Skin epidermis (tissue), 12 donors: ENCODE data around the gene EIF3B.
A peak's percentile ranks its signal among the peaks of the same experiment; 100 is the strongest.
"Not testable (repeated sequence)": the region's sequence is repeated elsewhere in the genome, so short reads cannot be mapped to it uniquely, and the experiment has no call there.

ENCODE experiments used
- H3K27ac ChIP-seq, 21 experiments: fragments of 200-600 bp; sonication (generic) in 11 of 21; one replicate each; pipeline ENCODE4 v1.5.0; 2020; ENCODE audit warnings: mild to moderate bottlenecking in 3 of 21, inconsistent platforms in 2 of 21, moderate library complexity in 2 of 21
- H3K4me3 ChIP-seq, 7 experiments: fragments of 200-600 bp; sonication (generic) in 2 of 7; one replicate each; pipeline ENCODE4 v1.5.0; 2020; ENCODE audit warnings: inconsistent platforms in 2 of 7, mild to moderate bottlenecking in 2 of 7, moderate library complexity in 1 of 7

Gene EIF3B

DNA sequence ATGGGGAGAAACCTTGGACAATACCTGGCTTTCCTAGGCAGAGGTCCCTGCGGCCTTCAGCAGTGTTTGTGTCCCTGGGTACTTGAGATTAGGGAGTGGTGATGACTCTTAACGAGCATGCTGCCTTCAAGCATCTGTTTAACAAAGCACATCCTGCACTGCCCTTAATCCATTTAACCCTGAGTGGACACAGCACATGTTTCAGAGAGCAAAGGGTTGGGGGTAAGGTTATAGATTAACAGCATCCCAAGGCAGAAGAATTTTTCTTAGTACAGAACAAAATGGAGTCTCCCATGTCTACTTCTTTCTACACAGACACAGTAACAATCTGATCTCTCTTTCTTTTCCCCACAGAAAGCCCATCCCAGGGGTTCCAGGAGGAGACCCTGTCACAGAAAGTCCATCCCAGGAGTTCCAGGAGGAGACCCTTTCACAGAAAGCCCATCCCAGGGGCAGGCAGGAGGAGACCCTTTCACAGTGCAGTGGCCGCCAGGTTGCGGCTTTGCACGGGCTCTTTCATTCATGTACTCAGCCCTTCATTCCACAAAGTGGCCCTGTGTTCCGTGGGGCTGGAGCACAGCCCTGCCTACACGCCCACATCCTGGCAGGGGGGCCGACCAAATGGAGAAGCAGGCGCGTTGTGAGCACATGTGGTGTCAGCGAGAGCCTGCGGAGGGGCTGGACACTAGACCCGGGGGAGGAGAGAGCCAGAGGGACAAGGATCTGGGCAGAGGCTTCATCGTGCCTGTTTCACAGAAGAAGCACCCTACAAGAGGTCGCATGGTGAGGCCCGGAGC is 35.6 kb downstream of the EIF3B start:
- H3K27ac ChIP-seq, H3K4me3 ChIP-seq: not testable (repeated sequence)

DNA sequence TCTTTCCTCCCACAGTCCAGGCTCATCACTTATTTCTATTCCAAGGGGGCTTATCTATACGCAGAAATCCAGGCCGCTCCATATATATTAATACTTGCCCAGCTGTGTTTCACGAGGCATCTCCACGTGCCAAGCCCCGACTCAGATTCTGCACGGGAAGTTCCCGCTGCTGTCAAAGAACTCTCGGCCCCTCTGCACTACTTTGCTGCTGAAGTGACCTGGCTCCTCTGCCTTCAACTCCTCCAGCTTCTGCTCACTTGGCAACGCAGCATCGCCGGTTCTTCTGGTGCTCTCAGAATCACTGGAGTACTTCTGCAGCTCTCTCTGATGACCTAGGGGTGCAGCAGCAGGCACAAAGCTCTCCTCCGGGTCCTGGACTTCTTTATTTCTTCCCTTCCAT is 39.1 kb downstream of the EIF3B start:
- no peak overlapping the region for H3K27ac ChIP-seq
- H3K4me3 ChIP-seq: no peak overlapping the region

DNA sequence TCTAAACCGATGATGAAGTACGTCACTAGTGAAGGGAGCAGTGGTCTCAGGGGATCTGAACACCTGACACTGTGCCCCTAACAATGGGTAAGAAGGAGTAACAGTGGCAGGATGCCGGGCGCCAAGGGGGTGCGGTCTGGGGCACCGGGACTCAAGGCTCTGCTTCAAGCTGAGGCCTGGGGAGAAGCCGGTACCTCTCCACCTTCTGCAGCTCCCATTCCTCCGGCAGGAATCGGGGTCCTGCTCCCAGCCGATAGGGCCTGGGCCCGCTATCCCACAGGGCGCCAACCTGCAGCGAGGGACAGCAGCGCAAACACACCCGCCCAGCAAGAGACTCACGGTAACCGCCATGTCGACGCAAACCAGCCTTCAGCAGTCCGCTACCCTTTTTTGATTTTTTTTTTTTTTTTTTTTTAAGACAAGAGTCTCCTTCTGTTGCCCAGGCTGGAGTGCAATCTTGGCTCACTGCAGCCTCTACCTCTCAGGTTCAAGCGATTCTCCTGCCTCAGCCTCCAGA is 40.0 kb downstream of the EIF3B start:
- Histone ChIP-seq H3K27ac (no peak overlapping the region), H3K4me3 (no peak overlapping the region)

DNA sequence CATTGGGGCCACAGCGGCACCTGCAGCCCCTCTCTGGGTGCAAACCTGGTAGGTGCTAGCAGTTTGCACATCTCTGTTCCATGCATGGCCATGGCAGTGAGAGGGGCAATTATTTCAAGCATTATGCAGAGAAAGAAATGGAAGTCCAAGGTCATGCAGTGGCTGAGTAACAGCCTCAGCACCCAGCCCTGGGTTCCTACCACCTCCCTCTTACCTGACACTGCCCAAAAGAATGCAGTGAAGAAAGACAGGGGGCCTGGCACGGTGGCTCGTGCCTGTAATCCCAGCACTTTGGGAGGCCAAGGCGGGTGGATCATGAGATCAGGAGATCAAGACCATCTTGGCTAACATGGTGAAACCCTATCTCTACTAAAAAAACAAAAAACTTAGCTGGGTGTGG is 43.9 kb downstream of the EIF3B start:
- Histone ChIP-seq H3K27ac (no peak overlapping the region), H3K4me3 (no peak overlapping the region)

DNA sequence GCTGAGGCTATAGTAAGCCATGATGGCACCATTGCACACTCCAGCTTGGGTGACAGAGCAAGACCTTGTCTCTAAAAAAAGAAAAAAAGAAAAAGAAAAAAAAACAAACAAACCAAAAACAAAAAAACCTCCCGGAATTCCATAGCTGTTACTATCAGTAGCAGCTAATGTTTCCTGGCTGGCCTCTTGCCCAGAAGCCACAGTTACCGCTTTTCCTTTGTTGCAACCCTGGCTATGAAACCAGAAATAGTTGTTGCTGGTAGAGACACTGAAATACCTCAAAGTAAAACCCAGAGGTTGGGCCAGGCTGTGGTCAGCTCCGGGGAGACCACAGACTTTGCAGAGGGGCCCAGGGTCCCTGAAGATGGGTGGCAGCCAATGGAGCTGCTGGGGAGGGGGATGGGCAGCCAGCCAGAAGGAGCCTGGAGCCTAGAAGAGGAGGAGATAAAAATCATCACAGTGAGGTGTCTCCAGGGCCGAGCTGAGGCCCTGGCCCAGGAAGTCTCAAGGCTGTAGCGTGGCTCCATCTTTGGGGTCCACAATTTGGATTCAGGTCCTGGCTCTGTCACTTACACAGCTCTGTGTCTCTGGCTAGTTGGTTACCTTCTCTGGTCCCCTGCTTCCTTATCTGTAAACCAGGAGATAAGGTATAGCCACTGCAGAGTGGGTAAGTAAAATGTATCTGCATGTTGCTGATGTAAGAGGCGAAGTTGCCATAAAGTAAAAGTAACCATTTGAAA is 45.4 kb downstream of the EIF3B start:
- Histone ChIP-seq H3K4me3 (no peak overlapping the region), H3K27ac (peak overlapping the region in 19 of 21 experiments; percentile 5 to 86 (median 66))

DNA sequence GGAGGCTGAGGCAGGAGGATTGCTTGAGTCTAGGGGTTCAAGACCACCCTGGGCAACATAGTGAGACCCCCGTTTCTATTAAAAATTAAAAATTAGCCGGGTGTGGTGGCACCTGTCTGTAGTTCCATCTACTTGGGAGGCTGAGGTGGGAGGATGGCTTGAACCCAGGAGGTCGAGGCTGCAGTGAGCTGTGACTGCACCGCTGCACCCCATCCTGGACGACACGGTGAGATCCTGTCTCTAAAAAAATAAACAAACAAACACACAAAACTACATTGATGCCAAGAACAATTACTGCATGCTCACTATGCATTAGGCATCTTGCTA is 48.0 kb downstream of the EIF3B start:
- Histone ChIP-seq H3K4me3 (peak overlapping the region; percentile 22 to 94 (median 82)), H3K27ac (peak overlapping the region in 5 of 21 experiments; percentile 20 to 73 (median 54))

DNA sequence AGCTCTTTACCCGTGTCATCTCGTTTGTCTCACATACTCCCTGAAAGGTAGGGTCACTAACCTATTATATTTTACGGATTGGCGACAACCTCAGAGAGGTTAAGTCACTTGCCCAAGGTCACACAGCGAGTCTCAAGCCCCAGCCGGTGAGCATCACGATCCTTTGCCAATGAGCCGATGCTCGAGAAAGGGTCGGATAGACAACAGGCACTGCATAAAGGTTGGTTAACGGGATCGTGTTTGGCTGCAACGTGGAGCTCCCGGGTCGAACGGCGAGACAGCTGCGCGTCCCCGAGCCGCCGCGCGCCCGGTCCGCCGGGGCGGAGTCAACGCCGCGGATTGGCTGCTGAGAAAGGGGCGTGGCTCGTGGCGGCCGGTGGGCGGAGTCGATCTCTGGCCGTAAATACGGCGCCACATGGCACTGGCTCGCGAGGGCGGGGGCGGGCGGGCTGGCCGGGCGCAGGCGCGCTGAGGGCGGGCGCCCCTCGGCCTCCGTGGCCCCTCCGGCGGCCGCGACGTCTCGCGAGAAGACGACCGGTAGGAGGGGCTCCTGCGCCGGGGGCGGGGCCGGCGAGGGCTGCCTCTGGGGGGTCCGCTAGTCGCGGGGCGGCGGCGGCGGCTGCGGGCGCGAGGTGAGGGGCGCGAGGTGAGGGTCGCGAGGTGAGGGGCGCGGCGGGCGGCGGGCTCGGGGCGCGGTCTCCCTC is 48.5 kb downstream of the EIF3B start, which contains the start of gene CHST12:
Gene CHST12, plus strand, starts transcription at position 598 of the 704 bp plus-strand sequence. CDS start 29,029 bp downstream, outside the sequence.
- Histone ChIP-seq H3K4me3 (peak within 1 kb of the TSS; percentile 71 to 94 (median 82)), H3K27ac (peak within 1 kb of the TSS; percentile 63 to 96 (median 86))

DNA sequence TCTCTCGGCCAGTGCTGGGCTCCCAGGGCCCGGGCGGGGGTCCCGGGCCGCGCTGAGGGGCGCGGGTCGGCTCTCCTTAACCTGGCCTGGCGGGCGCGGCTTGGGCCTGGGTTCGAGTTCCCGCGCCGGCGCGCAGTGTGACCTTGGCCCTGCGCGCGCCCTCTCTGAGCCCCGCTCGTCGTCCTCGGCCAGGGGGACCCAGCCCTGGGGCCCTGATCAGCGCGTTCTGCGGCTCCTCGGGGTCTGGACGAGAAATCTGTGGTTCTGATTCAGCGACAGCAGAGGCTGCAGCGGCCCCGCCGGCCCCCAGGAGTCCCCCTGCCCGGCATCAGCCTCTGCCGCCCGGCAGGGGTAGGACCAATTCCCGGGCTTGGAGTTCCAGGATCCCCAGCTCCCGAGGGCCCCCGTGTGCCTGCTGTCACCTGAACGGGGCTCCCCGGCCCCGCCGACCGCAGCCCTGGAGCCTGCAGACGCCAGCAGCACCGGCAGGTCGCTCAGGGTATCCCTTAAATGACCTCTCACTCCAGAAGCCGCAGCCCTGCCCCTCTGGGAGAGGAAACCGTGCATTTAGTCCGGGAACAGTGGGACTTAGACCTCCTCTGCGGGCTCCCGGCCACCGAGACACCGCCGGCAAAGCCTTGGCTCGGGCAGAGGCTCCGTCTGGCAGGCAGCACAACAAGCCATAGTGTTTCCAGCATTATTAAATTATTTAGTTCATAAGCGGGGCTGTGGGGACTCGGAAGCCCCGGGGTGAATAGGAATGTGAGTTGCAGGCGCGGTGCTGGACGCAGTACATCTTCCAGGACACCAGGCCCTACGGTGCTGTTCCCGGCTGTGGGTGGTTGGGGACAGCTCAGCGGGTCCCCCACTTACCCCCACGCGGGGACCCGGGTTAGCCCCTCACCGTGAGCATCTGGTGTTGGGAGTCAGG is 49.4 kb downstream of the EIF3B start:
- Histone ChIP-seq H3K27ac (peak overlapping the region; percentile 63 to 96 (median 86)), H3K4me3 (peak overlapping the region; percentile 71 to 94 (median 82))

DNA sequence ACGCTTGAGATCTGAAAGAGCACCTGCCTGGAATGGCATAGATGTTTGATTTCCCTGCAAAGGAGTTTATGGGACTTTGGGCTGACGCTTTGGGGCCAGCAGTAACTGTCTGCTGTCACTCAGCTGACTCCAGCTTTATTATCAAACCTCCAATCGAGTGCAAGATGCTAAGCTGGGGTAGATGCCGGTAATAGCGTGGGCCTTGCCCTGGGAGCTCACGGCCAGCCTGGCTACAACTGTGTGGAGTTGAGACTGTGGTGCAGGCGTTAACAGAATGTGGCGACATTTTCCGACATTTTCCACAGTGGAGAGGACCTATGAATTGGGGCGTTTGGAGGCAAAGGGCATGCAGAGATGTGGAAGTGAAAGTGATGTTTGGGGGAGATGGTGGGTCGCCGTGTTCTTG is 50.1 kb downstream of the EIF3B start:
- peak overlapping the region; percentile 71 to 94 (median 82) for H3K4me3 ChIP-seq

DNA sequence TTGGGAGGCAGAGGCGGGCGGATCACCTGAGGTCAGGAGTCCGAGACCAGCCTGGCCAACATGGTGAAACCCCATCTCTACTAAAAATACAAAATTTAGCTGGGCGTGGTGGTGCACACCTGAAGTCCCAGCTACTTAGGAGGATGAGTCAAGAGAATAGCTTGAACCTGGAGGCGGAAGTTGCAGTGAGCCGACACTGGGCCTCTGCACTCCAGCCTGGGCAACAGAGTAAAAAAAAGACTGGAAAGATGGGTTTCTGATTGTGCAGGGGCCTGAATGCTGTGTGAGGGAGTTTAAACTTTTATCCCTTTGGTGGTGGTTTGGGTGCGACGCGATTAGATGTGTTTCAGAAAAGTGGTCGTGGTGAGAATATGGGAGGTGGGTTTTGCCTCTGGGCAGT is 50.6 kb downstream of the EIF3B start:
- peak overlapping the region in 14 of 21 experiments; percentile 13 to 92 (median 76) for H3K27ac ChIP-seq
- H3K4me3 ChIP-seq: peak overlapping the region in 3 of 7 experiments; percentile 17 to 71 (median 22)

More for the DNA sequence above, 50.1 kb downstream of the EIF3B start:
- H3K27ac ChIP-seq: peak overlapping the region in 17 of 21 experiments; percentile 72 to 96 (median 87)

DNA sequence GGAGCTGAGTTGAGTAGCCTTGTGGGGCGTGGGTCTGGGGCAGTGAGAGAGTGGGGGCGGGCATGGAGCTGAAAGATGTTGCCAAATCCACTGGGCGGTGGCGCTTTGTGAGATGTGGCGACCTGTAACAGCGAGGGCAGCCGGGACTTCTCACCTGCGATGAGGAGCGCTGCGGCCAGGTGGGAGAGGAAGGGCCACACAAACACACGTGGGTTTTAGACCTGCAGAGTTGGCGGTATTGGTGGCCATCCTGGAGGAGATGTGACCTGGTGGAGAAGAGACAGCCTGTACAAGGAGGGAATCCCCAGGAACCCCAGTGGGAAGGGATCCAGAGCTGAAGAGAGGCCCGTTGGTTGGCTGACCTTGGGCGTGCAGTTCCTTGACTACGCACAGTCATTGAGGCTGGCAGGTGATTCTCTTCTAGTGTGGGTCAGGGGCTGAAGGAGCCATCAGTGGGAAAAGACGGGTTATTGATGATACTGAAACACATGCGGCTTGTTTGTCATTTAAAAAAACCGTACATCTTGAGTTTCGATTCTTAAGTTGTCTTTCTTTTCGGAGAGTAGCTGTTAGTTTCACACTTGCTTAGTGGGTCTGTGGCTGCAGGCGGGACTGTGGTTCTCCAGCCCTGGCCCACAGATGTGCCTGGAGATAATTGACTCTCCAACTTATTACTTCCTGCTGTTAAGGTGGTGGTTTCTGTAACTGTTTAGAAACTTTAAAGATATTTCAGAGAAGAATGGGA is 51.1 kb downstream of the EIF3B start:
- Histone ChIP-seq H3K4me3 (peak overlapping the region in 4 of 7 experiments; percentile 7 to 71 (median 20)), H3K27ac (peak overlapping the region in 17 of 21 experiments; percentile 1 to 92 (median 59))

DNA sequence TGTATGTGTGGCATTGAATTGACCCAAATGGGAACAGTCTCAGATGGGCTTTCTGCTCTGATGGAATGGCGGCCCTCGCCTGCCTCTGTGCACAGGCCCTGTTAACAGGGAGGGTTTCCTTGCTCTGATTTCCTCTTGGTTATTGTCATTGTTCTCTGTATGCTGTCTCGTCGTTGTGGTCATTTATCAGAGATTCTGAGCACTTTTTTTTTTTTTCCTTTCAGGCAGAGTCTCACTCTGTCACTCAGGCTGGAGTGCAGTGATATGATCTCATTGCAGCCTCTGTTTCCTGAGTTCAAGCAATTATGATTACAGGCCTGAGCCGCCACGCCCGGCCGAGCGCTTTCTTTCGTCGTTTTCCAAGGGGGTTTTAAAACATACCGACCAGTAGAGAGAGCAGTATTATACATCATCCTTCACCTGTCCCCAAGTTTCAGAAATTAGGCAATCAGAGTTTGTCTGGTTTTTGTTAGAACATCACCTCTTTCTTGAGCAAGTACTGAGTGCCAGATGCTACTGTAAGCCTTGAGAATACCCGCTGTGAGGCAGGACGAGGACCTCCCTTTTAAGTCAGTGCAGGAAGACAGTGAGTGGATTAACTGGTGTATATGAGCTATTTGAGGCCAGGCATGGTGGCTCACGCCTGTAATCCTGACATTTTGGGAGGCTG is 55.3 kb downstream of the EIF3B start:
- Histone ChIP-seq H3K4me3 (no peak overlapping the region), H3K27ac (peak overlapping the region in 16 of 21 experiments; percentile 7 to 71 (median 38))

DNA sequence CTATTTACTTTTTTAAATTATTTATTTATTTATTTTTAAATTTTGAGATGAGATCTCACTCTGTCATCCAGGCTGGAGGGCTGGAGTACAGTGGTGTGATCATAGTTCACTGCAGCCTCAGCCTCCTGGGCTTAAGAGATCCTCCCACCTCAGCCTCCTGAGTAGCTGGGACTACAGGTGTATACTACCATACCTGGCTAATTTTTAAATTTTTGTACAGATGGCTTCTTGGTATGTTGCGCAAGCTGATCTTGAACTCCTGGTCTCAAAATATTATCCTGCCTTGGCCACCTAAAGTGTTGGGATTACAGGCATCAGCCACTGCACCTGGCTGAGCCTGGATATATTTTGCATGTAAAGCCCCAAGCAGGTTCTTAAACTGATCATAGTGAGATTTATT is 56.4 kb downstream of the EIF3B start:
- peak overlapping the region in 6 of 21 experiments; percentile 17 to 67 (median 60) for H3K27ac ChIP-seq

DNA sequence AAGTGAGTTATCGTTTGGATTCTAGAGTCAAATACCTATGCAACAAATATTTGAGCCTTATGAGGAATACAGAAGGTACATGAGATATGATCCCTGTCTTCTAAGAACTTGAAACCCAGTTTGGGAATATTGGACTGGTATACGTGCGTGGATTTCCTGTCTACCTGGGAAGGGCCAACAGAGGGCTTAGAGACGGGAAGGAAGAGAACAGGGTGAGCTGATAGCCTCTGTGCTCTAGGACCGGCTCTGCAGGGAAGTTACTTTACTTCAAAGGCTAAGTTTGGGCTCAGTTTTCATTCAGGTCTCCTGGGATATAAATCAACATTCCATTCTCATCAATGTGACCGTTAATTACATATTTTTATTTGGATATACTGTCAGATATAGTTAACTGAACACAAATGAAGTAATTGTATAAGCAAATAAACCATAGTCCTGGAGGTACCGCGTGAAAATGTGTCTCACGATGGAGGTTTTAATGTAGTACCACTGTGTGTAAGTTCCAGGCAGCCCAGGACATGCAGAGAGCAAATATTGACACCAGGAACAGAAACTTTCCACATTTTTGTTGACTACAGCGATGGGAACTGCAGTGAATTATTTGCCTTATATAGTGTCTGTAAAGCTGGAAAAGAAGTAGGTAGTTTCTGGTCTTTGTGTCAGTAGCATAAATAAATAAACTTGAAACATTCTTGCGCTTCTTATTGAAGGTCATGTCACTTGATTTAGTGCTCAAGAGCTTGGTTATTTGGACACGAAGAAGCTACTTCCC is 57.4 kb downstream of the EIF3B start:
- no peak overlapping the region for H3K4me3 ChIP-seq
- H3K27ac ChIP-seq: peak overlapping the region in 9 of 21 experiments; percentile 6 to 58 (median 22)

More for the DNA sequence above, 56.4 kb downstream of the EIF3B start:
- no peak overlapping the region for H3K4me3 ChIP-seq

DNA sequence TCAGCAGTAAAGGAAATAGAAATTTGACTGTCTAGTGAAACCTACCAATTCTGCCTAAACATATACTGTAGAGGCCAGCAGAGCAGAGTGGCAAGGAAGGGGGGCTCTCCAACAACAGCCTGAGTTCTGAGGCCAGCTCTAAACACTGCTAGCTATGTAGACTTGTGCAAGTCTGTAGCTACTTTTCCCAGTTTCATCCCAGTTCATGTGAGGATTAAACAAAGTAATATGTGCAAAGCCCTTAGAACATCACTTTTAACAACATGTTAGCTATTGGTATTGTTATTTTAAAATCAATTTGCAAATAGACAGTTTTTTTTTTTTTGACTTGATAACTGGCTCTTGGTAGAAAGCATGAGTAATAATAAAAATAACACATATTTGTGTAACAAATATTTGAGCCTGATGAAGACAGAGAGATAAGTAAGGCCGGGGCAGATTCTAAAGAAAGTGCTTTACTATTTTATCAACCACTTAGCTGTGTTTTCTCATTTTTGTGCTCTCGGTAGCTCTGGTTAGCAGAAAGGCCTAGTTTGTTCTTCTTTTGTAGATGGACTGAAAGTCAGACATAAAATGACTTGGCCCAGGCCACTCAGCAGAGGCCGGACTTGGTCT is 58.1 kb downstream of the EIF3B start:
- Histone ChIP-seq H3K4me3 (no peak overlapping the region), H3K27ac (peak overlapping the region in 6 of 21 experiments; percentile 1 to 58 (median 17))

DNA sequence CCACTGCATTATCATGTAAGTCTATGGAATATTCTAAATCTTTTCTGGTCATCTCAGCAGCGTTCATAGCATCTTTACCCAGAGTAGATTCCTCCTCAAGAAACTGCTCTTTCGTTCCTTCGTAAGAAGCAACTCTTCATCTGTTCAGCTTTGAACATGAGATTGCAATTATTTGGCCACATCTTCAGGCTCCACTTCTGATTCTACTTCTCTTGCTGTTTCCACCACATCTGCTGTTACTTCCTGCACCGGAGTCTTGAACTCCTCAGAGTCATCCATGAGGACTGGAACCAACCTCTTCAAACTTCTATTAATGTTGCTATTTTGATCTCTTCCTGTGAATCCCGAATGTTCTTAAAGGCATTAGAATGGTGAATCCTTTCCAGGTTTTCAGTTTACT is 61.4 kb downstream of the EIF3B start:
- Histone ChIP-seq H3K4me3 (no peak overlapping the region), H3K27ac (no peak overlapping the region)
